ENCODE results near the gene ACACA. TPM values are rescaled to one million over a fixed set of nuclear protein-coding genes. Genes with fewer than 3 reads are reported as not detected.
A peak's percentile ranks its signal among the peaks of the same experiment; 100 is the strongest.

Gene ACACA
- total RNA-seq, 1 donor from 2014 or later: 44.8 TPM

DNA sequence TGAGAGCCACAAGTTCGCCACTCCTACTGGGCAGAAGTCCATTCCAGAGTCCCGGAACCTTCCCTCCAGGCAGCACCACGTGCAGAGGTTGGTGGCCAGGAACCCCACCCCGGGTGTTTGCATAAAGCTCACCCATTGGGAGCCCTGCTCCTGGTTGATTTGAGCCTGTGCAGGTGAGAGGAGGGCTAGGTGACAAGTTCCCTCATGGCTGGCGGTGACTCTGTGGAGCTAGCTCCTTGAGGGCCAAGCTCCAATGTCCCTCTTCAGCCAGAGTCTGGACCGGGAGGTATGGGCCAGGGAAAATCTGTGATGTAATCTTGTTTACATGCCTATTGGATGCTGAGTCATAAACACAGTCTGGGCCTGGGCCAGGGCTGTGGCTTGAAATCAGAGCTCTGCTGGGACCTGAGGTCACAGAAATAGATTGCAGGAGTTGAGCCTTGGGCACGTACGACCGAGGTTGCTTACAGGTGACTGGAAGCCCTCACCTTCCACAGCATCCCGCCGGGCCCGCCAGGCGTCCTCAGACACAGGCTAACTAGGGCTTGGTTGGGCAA, 339.0 kb downstream of the ACACA start:
- TF ChIP-seq, protein P1, sequence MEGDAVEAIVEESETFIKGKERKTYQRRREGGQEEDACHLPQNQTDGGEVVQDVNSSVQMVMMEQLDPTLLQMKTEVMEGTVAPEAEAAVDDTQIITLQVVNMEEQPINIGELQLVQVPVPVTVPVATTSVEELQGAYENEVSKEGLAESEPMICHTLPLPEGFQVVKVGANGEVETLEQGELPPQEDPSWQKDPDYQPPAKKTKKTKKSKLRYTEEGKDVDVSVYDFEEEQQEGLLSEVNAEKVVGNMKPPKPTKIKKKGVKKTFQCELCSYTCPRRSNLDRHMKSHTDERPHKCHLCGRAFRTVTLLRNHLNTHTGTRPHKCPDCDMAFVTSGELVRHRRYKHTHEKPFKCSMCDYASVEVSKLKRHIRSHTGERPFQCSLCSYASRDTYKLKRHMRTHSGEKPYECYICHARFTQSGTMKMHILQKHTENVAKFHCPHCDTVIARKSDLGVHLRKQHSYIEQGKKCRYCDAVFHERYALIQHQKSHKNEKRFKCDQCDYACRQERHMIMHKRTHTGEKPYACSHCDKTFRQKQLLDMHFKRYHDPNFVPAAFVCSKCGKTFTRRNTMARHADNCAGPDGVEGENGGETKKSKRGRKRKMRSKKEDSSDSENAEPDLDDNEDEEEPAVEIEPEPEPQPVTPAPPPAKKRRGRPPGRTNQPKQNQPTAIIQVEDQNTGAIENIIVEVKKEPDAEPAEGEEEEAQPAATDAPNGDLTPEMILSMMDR (IDR thresholded peaks at IDR 0.05; ENCODE audit: insufficient read depth, low read length, severe bottlenecking): no peak
- H3K27me3 ChIP-seq (ENCODE audit: control insufficient read depth, insufficient read depth, low read length): peaks cover 5% of the 10 kb centered on the region
- peak; percentile 82 for DNase-seq (ENCODE audit: low read depth)
- no peak overlapping the region for H3K4me3 ChIP-seq (ENCODE audit: low read depth, low read length)
- no peaks in the 10 kb centered on the region for H3K36me3 ChIP-seq (ENCODE audit: control insufficient read depth, insufficient read depth, low read length)
- FAIRE-seq: no peak

DNA sequence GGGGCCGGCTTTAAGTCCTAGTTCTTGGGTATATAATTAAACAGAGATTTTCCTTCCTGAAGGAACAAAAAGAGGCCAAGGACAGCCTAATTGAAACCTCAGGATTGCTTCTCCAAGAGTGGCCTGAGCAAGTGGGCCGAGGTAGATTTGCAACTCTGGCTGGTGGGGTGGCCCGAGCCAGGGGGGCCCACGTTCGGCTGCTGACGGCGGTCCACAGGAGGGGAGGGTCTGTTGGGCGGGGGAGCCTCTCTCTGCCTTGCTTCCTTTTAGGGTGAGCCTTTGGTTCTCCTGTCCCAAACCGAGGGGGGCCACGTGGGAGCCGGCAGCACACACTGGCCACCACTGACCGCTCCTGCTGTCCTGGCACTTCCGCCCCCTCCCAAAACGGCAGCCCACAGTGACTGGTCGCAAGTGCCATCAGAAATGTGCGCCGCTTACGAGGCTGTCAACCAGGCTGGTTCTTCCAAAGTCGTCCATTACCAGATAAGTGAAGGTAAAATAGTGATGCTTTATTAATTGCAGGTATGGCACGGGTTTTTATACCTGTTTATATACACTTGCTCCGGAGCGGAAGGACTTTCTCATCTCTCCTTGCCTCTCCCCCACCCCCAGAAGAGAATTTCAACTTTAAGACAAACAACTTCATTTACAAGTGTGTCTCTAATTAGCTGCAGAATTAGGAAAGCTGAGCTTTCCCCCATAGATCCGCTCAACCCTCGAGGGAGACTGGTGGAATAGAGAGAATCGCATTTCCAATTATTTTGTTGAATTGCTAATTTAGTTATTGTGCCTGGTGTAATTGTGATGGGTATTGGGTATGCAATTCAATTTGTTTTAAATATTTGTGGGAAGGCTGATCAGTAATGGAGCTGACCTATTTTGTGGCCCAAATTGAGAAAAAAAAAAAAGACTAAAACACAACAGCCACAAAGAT, 340.0 kb downstream of the ACACA start:
- FAIRE-seq: no peak
- H3K36me3 ChIP-seq (ENCODE audit: control insufficient read depth, insufficient read depth, low read length): no peaks in the 10 kb centered on the region
- peaks cover 5% of the 10 kb centered on the region for H3K27me3 ChIP-seq (ENCODE audit: control insufficient read depth, insufficient read depth, low read length)
- H3K4me3 ChIP-seq (ENCODE audit: low read depth, low read length): no peak overlapping the region
- TF ChIP-seq, protein P1 (IDR thresholded peaks at IDR 0.05; ENCODE audit: insufficient read depth, low read length, severe bottlenecking): no peak
- DNase-seq (ENCODE audit: low read depth): no peak

DNA sequence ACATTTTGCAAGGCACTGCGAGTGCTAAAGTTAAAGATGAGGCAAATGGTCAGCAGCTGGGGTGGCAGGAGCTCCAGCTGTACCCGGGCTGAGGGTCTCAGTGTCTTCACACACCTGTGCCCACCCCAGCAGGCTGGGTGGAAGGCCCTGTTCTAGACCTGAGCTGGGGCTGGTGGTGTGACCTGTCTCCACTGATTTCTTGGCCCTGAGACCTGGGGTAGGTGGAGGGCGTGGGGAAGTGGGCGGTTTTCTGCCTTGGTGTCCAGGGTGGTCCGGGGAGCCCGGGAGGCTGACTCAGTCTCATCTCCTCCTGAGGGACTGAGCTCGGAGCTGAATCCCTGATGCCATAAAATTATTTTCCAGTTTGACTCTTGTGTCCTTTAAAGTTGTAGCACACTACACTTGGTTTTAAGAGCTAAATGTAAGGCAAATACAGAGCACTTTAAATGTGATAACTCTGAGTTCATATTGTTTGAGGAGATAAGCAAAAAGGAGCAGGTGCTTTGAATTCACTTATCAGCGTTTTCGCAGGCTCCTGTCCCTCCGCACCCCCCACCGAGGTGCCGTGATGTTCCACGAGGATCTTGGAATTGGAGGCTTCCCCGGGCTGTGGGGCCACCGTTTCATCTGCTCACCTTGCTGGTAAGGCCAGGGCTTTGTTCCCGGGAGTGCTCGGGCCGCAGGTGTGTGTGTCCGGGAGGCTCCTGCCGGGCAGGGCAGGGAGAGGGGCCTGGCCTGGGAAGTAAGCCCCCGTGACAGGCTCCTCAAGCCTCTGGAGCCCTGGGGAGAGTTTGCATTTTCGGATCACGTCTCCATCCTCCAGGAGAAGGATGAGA, 340.9 kb downstream of the ACACA start:
- no peak for DNase-seq (ENCODE audit: low read depth)

DNA sequence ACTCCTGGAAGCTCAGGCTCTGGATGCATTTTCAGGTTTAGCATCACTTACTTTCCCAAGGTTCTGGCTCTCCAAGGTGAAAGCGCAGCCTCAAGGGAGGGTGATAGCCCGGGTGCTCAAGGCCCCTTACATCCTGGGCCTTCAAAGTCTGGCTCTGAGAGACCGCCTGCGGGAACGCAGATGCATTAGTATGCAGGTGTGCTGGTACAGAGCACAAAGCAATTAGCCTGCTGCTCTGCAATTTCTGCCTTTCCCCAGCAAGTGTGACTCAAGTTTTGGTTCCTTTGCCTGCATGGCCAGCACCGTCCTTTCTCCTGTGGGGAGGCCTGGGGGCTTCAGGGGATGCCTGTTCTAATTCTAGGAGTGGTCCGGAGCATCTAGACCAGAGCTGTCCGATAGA, 341.7 kb downstream of the ACACA start:
- no peaks in the 10 kb centered on the region for H3K36me3 ChIP-seq (ENCODE audit: control insufficient read depth, insufficient read depth, low read length)
- TF ChIP-seq, protein P1 (IDR thresholded peaks at IDR 0.05; ENCODE audit: insufficient read depth, low read length, severe bottlenecking): no peak
- FAIRE-seq (no peak), DNase-seq (ENCODE audit: low read depth) (no peak)
- H3K27me3 ChIP-seq (ENCODE audit: control insufficient read depth, insufficient read depth, low read length): peaks cover 5% of the 10 kb centered on the region
- no peak overlapping the region for H3K4me3 ChIP-seq (ENCODE audit: low read depth, low read length)

More for the DNA sequence above, 340.9 kb downstream of the ACACA start:
- peaks cover 5% of the 10 kb centered on the region for H3K27me3 ChIP-seq (ENCODE audit: control insufficient read depth, insufficient read depth, low read length)
- H3K36me3 ChIP-seq (ENCODE audit: control insufficient read depth, insufficient read depth, low read length): no peaks in the 10 kb centered on the region
- no peak overlapping the region for H3K4me3 ChIP-seq (ENCODE audit: low read depth, low read length)
- no peak for FAIRE-seq
- TF ChIP-seq, protein P1 (IDR thresholded peaks at IDR 0.05; ENCODE audit: insufficient read depth, low read length, severe bottlenecking): no peak

DNA sequence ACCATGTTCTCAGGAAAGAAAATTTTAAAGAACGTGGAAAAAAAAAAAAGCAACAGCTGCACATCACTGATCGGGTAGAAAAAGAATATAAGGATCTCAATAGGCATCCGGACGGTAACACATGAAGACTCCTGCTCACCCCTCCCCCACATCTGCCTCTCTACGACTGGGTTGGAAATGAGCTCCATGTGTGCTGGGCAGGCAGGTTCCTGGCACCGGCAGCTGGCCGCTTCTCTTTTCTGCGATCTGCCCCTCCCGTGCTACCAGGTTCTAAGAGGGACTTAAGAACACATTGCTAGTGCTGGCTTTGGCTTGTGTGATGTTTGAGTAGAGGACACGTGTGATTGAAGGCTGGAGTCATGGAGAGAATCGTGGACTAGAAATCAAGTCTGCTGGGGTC, 342.4 kb downstream of the ACACA start:
- Histone ChIP-seq H3K27me3 (ENCODE audit: control insufficient read depth, insufficient read depth, low read length) (peaks cover 5% of the 10 kb centered on the region), H3K4me3 (ENCODE audit: low read depth, low read length) (no peak overlapping the region), H3K36me3 (ENCODE audit: control insufficient read depth, insufficient read depth, low read length) (no peaks in the 10 kb centered on the region)
- DNase-seq (ENCODE audit: low read depth): no peak
- FAIRE-seq: no peak
- TF ChIP-seq, protein P1 (IDR thresholded peaks at IDR 0.05; ENCODE audit: insufficient read depth, low read length, severe bottlenecking): no peak

All from bronchial epithelial cell (primary cell).